Endothelial cell of umbilical vein (primary cell): Measurements from ENCODE around the gene PRKG1. TPM values are rescaled to one million over a fixed set of nuclear protein-coding genes. Genes with fewer than 3 reads are reported as not detected.

ENCODE experiments used
- BruUV-seq: library from RNA; stranded (reverse); fragments of 400-500 nt; replicated peaks from 2 replicates; lab custom pipeline; 2021; lab: Mats Ljungman, UMichigan
- CTCF ChIA-PET: fragments of 300-600, 350-600 bp; sonication (Branson Sonifier 250); formaldehyde crosslinking; loops from one replicate; lab custom pipeline; 2021; ENCODE audit warnings: antibody characterized with exemption, inconsistent platforms; lab: Charles Lee
- POLR2A ChIA-PET: fragments of 300-600, 350-600 bp; sonication (Branson Sonifier 250); formaldehyde crosslinking; loops from one replicate; lab custom pipeline; 2021; ENCODE audit warnings: antibody characterized with exemption, inconsistent platforms; lab: Charles Lee
- DNase-seq: peaks from one replicate; pipeline ENCODE4 v3.0.0-alpha.2; 2011; ENCODE audit warnings: low read depth, low spot score
- FAIRE-seq: peaks from 2 replicates; lab custom pipeline; 2011; peaks lifted over from hg19 to GRCh38; lab: Jason Lieb, UNC
- H2AFZ ChIP-seq: 2 replicates; pipeline ENCODE4 v1.6.0; 2012; ENCODE audit warnings: low read depth, low read length, control low read depth, inconsistent platforms
- H3K27ac ChIP-seq: 2 replicates; pipeline ENCODE4 v1.5.1; 2011; ENCODE audit warnings: low read depth, mild to moderate bottlenecking, control low read depth, low read length, moderate library complexity; ENCODE audit not compliant: insufficient read depth
- H3K27me3 ChIP-seq, 2 experiments: 2 replicates each; pipeline versions ENCODE4 v1.6.0 to v1.6.1; 2011; ENCODE audit warnings: low read length in 2 of 2, mixed read lengths in 1 of 2; ENCODE audit not compliant: control insufficient read depth in 2 of 2, insufficient read depth in 2 of 2
- H3K36me3 ChIP-seq, 2 experiments: 2 replicates in 1 of 2; 3 replicates in 1 of 2; pipeline ENCODE4 v1.5.1; 2011; ENCODE audit warnings: low read length in 2 of 2, mild to moderate bottlenecking in 1 of 2, moderate library complexity in 1 of 2; ENCODE audit not compliant: control insufficient read depth in 2 of 2, insufficient read depth in 2 of 2; ENCODE audit errors: extremely low read depth in 1 of 2
- H3K4me1 ChIP-seq: 3 replicates; pipeline ENCODE4 v1.5.1; 2011; ENCODE audit warnings: mild to moderate bottlenecking, low read length; ENCODE audit not compliant: control insufficient read depth, insufficient read depth; ENCODE audit errors: extremely low read depth
- H3K4me2 ChIP-seq: 2 replicates; pipeline ENCODE4 v1.6.1; 2011; ENCODE audit warnings: low read length, control low read depth, mixed read lengths; ENCODE audit not compliant: insufficient read depth
- H3K4me3 ChIP-seq, 3 experiments: fragments of 200-600 bp in 1 of 3; sonication (generic), shearing (Covaris generic) in 1 of 3; replicated peaks in 1 of 3; 2 replicates each; pipeline ENCODE4 v1.5.1; 2011 to 2016; ENCODE audit warnings: control low read depth in 3 of 3, low read length in 3 of 3, mild to moderate bottlenecking in 2 of 3, inconsistent platforms in 1 of 3, low read depth in 1 of 3, moderate library complexity in 1 of 3; ENCODE audit not compliant: insufficient read depth in 1 of 3
- H3K79me2 ChIP-seq: 2 replicates; pipeline ENCODE4 v1.6.0; 2012; ENCODE audit warnings: low read length, inconsistent platforms; ENCODE audit not compliant: control insufficient read depth, insufficient read depth
- H3K9ac ChIP-seq: replicated peaks from 2 replicates; pipeline ENCODE3; 2011; ENCODE audit warnings: low read length, control low read depth; ENCODE audit not compliant: insufficient read depth; ENCODE audit errors: extremely low read depth
- H3K9me1 ChIP-seq: replicated peaks from 3 replicates; pipeline ENCODE4 v1.6.0; 2011; ENCODE audit warnings: mild to moderate bottlenecking, low read length; ENCODE audit not compliant: control insufficient read depth, insufficient read depth; ENCODE audit errors: extremely low read depth
- H3K9me3 ChIP-seq: replicated peaks from 2 replicates; pipeline ENCODE4 v1.5.1; 2012; ENCODE audit warnings: low read length, inconsistent platforms; ENCODE audit not compliant: control insufficient read depth, insufficient read depth
- H4K20me1 ChIP-seq: replicated peaks from 2 replicates; pipeline ENCODE3; 2011; ENCODE audit warnings: mild to moderate bottlenecking, low read length; ENCODE audit not compliant: control insufficient read depth, insufficient read depth; ENCODE audit errors: extremely low read depth
- EZH2 ChIP-seq: IDR thresholded peaks from 2 replicates; pipeline ENCODE4 v1.6.1; 2012; ENCODE audit warnings: borderline replicate concordance, low read depth, mild to moderate bottlenecking, moderate library complexity, low read length, inconsistent platforms; ENCODE audit not compliant: severe bottlenecking
- FOS ChIP-seq: IDR thresholded peaks from 2 replicates; pipeline ENCODE4 v1.6.1; 2011; ENCODE audit warnings: mild to moderate bottlenecking, low read length, moderate library complexity, borderline replicate concordance; ENCODE audit not compliant: insufficient read depth
- GATA2 ChIP-seq: IDR thresholded peaks from 2 replicates; pipeline ENCODE4 v1.7.0; 2011; ENCODE audit warnings: low read depth, mild to moderate bottlenecking, moderate library complexity, mixed read lengths, low read length; ENCODE audit not compliant: insufficient read length, insufficient read depth
- JUN ChIP-seq: IDR thresholded peaks from 2 replicates; pipeline ENCODE4 v1.6.1; 2011; ENCODE audit warnings: borderline replicate concordance, low read depth; ENCODE audit not compliant: insufficient read length, insufficient read depth
- MYC ChIP-seq: IDR thresholded peaks from one replicate; pipeline ENCODE4 v1.6.1; 2011; ENCODE audit warnings: mild to moderate bottlenecking, low read depth, low read length
- POLR2A ChIP-seq: IDR thresholded peaks from 2 replicates; pipeline ENCODE4 v1.6.1; 2012; ENCODE audit warnings: low read depth, mild to moderate bottlenecking, control low read depth, low read length
- POLR2AphosphoS5 ChIP-seq: IDR thresholded peaks from 2 replicates; pipeline ENCODE4 v1.6.1; 2012; ENCODE audit warnings: low read depth, mild to moderate bottlenecking, control low read depth, low read length, moderate library complexity; ENCODE audit not compliant: insufficient read depth
- dilution Hi-C: fragments of 300-500 bp; cut with MboI; formaldehyde crosslinking; loops from one replicate; pipeline ENCODE4 v1.15.0; 2019; ENCODE audit warnings: low sequenced_read_pairs; ENCODE audit not compliant: extremely low pct_ligation_motif_present
- intact Hi-C: fragments of 100-400 bp; cut with micrococcal nuclease; formaldehyde crosslinking; loops from one replicate; pipeline ENCODE4 v1.10.0; 2022
- polyA plus RNA-seq, 4 experiments: library from polyadenylated mRNA; depleted of rRNA in 3 of 4; stranded (reverse) in 3 of 4; unstranded in 1 of 4; fragments of >200 nt; gene quantifications; 2 replicates each; pipeline versions ENCODE4 v1.2.1 to v1.2.3, GENCODE V29; 2011 to 2012; ENCODE audit warnings: missing spikeins in 1 of 4
- total RNA-seq: library from RNA; stranded (reverse); gene quantifications from 2 replicates; pipeline ENCODE4 v1.2.3, GENCODE V29; 2021
- TF ChIP-seq, protein P1 (sequence below), 2 donors: IDR thresholded peaks; 1 replicate in 1 of 2; 2 replicates in 1 of 2; pipeline ENCODE4 v1.5.1; 2011; ENCODE audit warnings: low read length in 2 of 2, mild to moderate bottlenecking in 2 of 2, moderate library complexity in 2 of 2, control low read depth in 1 of 2, inconsistent platforms in 1 of 2, low read depth in 1 of 2; ENCODE audit not compliant: insufficient read depth in 1 of 2; ENCODE audit errors: extremely low read depth in 1 of 2
- TF ChIP-seq, protein P2 (sequence below): IDR thresholded peaks from 2 replicates; pipeline ENCODE4 v1.6.1; 2011; ENCODE audit not compliant: insufficient read depth, insufficient read length

The PRKG1 gene
- total and polyA plus RNA-seq, 2 donors (not counting 3 experiments of a cell fraction or from before 2014, with no cell fraction given) = 0.01 to 0.18 TPM

DNA sequence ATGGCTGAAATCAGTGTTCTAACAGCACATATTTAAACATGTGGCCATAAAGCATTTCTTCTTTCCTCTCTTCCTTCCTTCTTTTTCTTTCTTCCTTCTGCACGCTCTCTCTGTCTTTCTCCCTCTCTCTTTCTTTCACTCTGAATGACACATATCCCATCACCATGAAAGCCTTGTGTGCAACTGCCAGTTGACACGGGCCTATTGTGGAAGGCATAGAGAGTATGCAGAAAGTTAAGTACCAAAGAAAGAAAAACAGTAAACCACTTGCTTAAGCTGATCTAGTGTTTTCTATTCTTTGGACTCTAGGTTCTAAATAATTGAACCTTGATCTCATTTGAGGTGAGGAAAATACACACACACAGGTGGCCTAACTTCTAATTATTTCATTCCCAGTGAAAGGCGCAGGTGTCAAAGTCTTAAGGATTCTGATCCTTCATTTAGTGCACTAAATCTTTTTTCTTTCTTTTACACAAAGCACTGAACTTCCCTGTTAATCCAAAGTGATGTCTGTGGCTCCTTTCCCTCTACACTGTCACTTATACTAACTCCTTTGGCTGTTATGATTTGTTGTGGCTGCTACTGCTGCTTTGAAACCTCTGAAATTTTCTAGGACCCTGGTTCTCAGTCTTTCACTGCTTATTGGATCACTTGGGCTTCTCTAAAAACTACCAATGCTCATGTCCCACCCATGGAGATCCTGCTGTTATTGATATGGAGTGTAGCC lies 1257.5 kb downstream of the PRKG1 start:
- ChIA-PET POLR2A (no interaction called here), CTCF (interaction anchor here (1.0 kb wide), 1 partner anchor 111 kb away, joined by 3 read pairs; no protein-coding TSS in a partner anchor)
- Histone ChIP-seq H2AFZ (peak overlapping the region; percentile 68), H4K20me1 (no peaks in the 10 kb centered on the region), H3K9me1 (no peaks in the 10 kb centered on the region), H3K4me3 (no peak overlapping the region), H3K27ac (no peak overlapping the region), H3K9me3 (no peaks in the 10 kb centered on the region), H3K27me3 (no peaks in the 10 kb centered on the region), H3K79me2 (no peaks in the 10 kb centered on the region), H3K4me2 (no peak overlapping the region), H3K36me3 (no peaks in the 10 kb centered on the region), H3K4me1 (peaks cover 44% of the 10 kb centered on the region), H3K9ac (no peak overlapping the region)
- intact Hi-C loops (no loop called here), dilution Hi-C loops (no loop called here)
- FAIRE-seq = no peak
- BruUV-seq = no TSS peak
- TF ChIP-seq FOS = no peak
- TF ChIP-seq MYC = no peak
- TF ChIP-seq POLR2AphosphoS5 = no peak
- TF ChIP-seq JUN = no peak
- TF ChIP-seq, protein P1, sequence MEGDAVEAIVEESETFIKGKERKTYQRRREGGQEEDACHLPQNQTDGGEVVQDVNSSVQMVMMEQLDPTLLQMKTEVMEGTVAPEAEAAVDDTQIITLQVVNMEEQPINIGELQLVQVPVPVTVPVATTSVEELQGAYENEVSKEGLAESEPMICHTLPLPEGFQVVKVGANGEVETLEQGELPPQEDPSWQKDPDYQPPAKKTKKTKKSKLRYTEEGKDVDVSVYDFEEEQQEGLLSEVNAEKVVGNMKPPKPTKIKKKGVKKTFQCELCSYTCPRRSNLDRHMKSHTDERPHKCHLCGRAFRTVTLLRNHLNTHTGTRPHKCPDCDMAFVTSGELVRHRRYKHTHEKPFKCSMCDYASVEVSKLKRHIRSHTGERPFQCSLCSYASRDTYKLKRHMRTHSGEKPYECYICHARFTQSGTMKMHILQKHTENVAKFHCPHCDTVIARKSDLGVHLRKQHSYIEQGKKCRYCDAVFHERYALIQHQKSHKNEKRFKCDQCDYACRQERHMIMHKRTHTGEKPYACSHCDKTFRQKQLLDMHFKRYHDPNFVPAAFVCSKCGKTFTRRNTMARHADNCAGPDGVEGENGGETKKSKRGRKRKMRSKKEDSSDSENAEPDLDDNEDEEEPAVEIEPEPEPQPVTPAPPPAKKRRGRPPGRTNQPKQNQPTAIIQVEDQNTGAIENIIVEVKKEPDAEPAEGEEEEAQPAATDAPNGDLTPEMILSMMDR (IDR thresholded peaks at IDR 0.05; ENCODE audit: extremely low read depth in 1 of 2, insufficient read depth in 1 of 2, low read depth in 1 of 2, low read length in 2 of 2) = no peak
- no peak for TF ChIP-seq GATA2
- TF ChIP-seq POLR2A = no peak
- no peak for TF ChIP-seq EZH2
- TF ChIP-seq, protein P2, sequence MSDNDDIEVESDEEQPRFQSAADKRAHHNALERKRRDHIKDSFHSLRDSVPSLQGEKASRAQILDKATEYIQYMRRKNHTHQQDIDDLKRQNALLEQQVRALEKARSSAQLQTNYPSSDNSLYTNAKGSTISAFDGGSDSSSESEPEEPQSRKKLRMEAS = no peak
- DNase-seq = no peak
